Activated CD8-positive, alpha-beta memory T cell treated with anti-CD3 and anti-CD28 coated beads, Interleukin-2, amount 50 U/mL, for 4 hours (primary cell): ENCODE data around the gene NCDN.

ENCODE experiments used
- DNase-seq: peaks from one replicate; pipeline ENCODE4 v3.0.0-alpha.2; 2020

Gene NCDN

GRCh38 chr1:35555601-35556477 lies 1.8 kb upstream of the NCDN start:
- DNase-seq = no peak

GRCh38 chr1:35556484-35557117 lies 998 bp upstream of the NCDN start:
- no peak for DNase-seq

- no peak for DNase-seq
Measured at GRCh38 chr1:35557118-35557610, 435 bp upstream of the NCDN start, which contains the start of gene KIAA0319L. KIAA0319L (minus strand) TSS chr1:35557403; CDS start chr1:35554491, 2,912 bp downstream.

GRCh38 chr1:35558374-35559316 lies 1.0 kb downstream of the NCDN start:
- no peak for DNase-seq

- no peak for DNase-seq
Measured at GRCh38 chr1:35559317-35559944, 1.8 kb downstream of the NCDN start.

- DNase-seq = no peak
Measured at GRCh38 chr1:35560256-35561225, 2.9 kb downstream of the NCDN start.

- no peak for DNase-seq
Measured at GRCh38 chr1:35561297-35561971, 3.8 kb downstream of the NCDN start.

- DNase-seq = no peak
Measured at GRCh38 chr1:35561972-35562680, 4.5 kb downstream of the NCDN start.

GRCh38 chr1:35563166-35563565 lies 5.6 kb downstream of the NCDN start:
- no peak for DNase-seq

GRCh38 chr1:35564037-35564883 lies 6.7 kb downstream of the NCDN start:
- peak; percentile 79 for DNase-seq

- DNase-seq = no peak
Measured at GRCh38 chr1:35564884-35565741, 7.5 kb downstream of the NCDN start.

GRCh38 chr1:35565742-35566133 lies 8.1 kb downstream of the NCDN start:
- no peak for DNase-seq

- no peak for DNase-seq
Measured at GRCh38 chr1:35567947-35568558, 10.5 kb downstream of the NCDN start.

GRCh38 chr1:35568975-35569395 lies 11.4 kb downstream of the NCDN start:
- peak; percentile 63 for DNase-seq

- DNase-seq = no peak
Measured at GRCh38 chr1:35569936-35570335, 12.3 kb downstream of the NCDN start.

- no peak for DNase-seq
Measured at GRCh38 chr1:35570589-35571137, 13.1 kb downstream of the NCDN start.

- DNase-seq = no peak
Measured at GRCh38 chr1:35571263-35571662, 13.7 kb downstream of the NCDN start.
